Measurements from ENCODE around the gene EXPH5.

EXPH5 gene

DNA sequence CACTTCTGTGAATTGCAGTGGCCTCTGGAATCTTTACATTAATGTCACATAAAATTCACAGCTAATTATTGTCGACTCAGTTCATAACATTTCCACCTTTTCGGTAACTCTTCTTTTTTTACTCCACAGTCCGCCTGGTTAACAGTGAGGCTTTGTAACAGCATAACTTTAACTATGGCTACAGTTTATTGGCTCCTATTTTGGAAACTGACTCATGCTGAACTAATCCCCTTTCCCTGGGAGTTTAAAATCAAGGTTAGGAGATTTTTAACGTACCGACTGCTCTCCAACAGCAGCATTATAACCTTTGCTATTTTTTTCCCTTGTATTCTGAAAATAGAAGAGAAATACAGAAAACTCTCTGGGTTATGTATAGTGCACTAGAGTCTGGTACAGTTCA is 92.2 kb downstream of the EXPH5 start:
- TF ChIP-seq, protein P1, sequence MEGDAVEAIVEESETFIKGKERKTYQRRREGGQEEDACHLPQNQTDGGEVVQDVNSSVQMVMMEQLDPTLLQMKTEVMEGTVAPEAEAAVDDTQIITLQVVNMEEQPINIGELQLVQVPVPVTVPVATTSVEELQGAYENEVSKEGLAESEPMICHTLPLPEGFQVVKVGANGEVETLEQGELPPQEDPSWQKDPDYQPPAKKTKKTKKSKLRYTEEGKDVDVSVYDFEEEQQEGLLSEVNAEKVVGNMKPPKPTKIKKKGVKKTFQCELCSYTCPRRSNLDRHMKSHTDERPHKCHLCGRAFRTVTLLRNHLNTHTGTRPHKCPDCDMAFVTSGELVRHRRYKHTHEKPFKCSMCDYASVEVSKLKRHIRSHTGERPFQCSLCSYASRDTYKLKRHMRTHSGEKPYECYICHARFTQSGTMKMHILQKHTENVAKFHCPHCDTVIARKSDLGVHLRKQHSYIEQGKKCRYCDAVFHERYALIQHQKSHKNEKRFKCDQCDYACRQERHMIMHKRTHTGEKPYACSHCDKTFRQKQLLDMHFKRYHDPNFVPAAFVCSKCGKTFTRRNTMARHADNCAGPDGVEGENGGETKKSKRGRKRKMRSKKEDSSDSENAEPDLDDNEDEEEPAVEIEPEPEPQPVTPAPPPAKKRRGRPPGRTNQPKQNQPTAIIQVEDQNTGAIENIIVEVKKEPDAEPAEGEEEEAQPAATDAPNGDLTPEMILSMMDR (IDR thresholded peaks at IDR 0.05; ENCODE audit: low read depth, low read length), result no peak
- TF ChIP-seq MYC (IDR thresholded peaks at IDR 0.05; ENCODE audit: low read depth, low read length) (no peak), POLR2A (IDR thresholded peaks at IDR 0.05; ENCODE audit: extremely low read depth, insufficient read length) (no peak)
- TF ChIP-seq, protein P2, sequence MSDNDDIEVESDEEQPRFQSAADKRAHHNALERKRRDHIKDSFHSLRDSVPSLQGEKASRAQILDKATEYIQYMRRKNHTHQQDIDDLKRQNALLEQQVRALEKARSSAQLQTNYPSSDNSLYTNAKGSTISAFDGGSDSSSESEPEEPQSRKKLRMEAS (IDR thresholded peaks at IDR 0.05; ENCODE audit: low read depth, low read length), result no peak
- no peak for DNase-seq (ENCODE audit: low read depth)
- H3K4me3 ChIP-seq (ENCODE audit: low read depth, low read length), result no peak overlapping the region

DNA sequence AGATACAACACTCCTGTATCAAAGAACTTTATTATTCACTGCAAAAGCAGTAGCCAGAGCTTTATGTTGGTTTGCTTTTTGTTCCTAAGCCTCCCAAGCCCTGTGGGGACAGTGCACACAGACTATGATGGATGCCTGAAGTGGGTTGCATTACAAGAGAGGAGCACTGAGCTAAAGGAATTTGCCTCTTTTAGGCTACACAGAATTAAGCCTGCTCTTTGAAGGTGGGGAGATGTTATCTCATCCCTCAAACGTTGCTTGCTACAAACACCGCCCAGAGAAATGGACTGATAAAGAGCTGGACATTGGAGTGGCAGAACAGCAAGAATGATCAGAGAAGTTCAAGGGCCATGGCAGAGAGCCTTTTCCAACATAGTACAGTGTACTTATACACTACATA is 92.8 kb downstream of the EXPH5 start:
- TF ChIP-seq POLR2A (IDR thresholded peaks at IDR 0.05; ENCODE audit: extremely low read depth, insufficient read length) (no peak), MYC (IDR thresholded peaks at IDR 0.05; ENCODE audit: low read depth, low read length) (no peak)
- TF ChIP-seq, protein P2 (IDR thresholded peaks at IDR 0.05; ENCODE audit: low read depth, low read length), result no peak
- TF ChIP-seq, protein P1 (IDR thresholded peaks at IDR 0.05; ENCODE audit: low read depth, low read length), result no peak
- H3K4me3 ChIP-seq (ENCODE audit: low read depth, low read length), result no peak overlapping the region
- no peak for DNase-seq (ENCODE audit: low read depth)

DNA sequence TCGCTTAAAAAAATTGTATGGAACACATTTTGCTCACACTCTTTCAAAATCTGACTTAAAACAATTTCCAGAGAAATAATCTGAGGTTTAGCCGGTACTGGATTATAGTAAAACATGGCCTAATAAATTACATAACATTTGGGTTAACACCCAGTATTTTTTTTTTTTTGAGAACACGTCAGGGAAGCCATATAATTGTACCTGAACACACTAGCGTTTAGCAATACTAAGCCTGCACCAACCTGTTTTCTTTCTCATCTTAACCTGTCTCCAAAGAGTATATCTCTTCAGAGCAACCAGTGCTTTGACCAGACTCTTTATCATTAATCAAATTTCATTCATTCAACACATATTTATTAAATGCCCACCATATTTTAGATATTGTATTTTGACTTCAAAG is 93.4 kb downstream of the EXPH5 start:
- no peak overlapping the region for H3K4me3 ChIP-seq (ENCODE audit: low read depth, low read length)
- TF ChIP-seq, protein P2 (IDR thresholded peaks at IDR 0.05; ENCODE audit: low read depth, low read length), result no peak
- TF ChIP-seq, protein P1 (IDR thresholded peaks at IDR 0.05; ENCODE audit: low read depth, low read length), result no peak
- no peak for TF ChIP-seq POLR2A (IDR thresholded peaks at IDR 0.05; ENCODE audit: extremely low read depth, insufficient read length)
- no peak for TF ChIP-seq MYC (IDR thresholded peaks at IDR 0.05; ENCODE audit: low read depth, low read length)
- no peak for DNase-seq (ENCODE audit: low read depth)

DNA sequence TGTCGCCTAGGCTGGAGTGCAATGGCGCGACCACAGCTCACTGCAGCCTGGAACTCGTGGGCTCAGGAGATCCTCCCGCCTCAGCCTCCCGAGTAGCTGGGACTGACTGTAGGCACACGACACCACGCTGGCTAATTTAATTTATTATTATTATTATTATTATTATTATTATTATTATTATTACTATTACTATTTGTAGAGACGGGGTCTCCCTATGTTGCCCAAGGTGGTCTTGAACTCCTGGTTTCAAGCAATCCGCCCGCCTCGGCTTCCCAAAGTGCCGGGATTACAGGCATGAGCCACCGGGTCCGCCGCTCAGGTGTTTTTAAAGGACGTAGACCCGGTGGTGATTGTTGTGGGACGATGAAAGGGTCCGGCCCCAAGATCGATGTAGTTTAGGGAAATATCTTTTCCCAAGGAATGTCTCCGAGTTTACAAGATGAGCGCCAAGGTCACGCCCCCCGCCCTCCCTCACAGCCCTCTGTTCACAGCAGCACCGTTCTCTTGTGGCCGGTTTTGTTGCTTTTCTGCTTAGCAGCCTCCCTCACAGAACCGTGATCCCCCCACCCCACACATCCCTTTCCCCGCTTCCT is 94.7 kb downstream of the EXPH5 start:
- peak; percentile 9 for DNase-seq (ENCODE audit: low read depth)
- peak overlapping the region; percentile 38 for H3K4me3 ChIP-seq (ENCODE audit: low read depth, low read length)
- TF ChIP-seq MYC (IDR thresholded peaks at IDR 0.05; ENCODE audit: low read depth, low read length) (no peak), POLR2A (IDR thresholded peaks at IDR 0.05; ENCODE audit: extremely low read depth, insufficient read length) (no peak)
- TF ChIP-seq, protein P1 (IDR thresholded peaks at IDR 0.05; ENCODE audit: low read depth, low read length), result no peak
- TF ChIP-seq, protein P2 (IDR thresholded peaks at IDR 0.05; ENCODE audit: low read depth, low read length), result no peak

DNA sequence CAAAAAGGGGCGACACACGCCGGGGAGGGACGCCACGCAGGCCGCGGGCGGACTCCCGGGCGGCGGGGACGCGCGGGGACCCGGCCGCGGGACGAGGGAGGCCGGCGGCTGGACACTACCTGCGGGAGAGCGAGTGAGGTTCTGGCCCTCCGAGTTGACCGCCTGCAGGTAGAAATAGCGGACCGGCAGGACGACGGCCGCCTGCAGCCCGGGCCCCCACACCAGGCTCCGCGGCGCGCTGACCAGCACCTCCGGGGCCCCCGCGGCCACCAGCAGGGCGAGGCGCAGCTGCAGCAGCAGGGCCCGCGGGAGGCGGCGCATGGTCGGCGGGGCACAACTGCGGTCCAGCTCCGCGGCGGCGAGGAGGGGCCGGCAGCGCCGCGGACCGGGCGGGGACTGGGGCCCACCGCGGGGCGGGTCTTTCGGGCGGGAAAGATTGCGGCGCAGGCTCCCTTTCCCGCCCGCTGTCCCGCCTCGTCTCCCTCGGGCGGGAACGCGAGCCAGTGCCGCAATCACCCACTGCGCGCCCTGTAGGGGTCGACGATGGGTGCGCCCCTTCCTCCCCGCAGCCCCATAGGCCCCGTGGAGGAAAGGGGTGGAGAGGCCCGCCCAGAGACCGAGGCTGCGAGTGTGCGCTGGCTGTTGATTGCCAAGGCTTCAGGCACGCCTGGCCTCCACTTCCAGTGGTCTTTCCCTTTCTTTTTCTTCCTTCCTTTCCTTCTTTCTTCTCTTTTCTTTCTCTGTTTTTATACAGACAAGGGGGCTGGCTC is 95.3 kb downstream of the EXPH5 start, which contains the start of gene POGLUT3:
TSS of gene POGLUT3 (minus strand) at position 339 of the 770 bp plus-strand sequence. CDS start at position 321, 18 bp downstream.
- DNase-seq (ENCODE audit: low read depth), result peak; percentile 86
- TF ChIP-seq, protein P1 (IDR thresholded peaks at IDR 0.05; ENCODE audit: low read depth, low read length), result no peak
- TF ChIP-seq MYC (IDR thresholded peaks at IDR 0.05; ENCODE audit: low read depth, low read length) (peak; percentile 54), POLR2A (IDR thresholded peaks at IDR 0.05; ENCODE audit: extremely low read depth, insufficient read length) (peak; percentile 28)
- TF ChIP-seq, protein P2 (IDR thresholded peaks at IDR 0.05; ENCODE audit: low read depth, low read length), result peak; percentile 64; the same call in 1 of the 2 replicates
- H3K4me3 ChIP-seq (ENCODE audit: low read depth, low read length), result peak within 1 kb of the TSS; percentile 68
